Left forelimb (tissue), 1 donor: ENCODE results near the gene ATE1.

ENCODE experiments used
- DNase-seq: peaks from one replicate; pipeline ENCODE4 v3.0.0-alpha.2; 2018; ENCODE audit warnings: low spot score

Gene ATE1

GRCh38 chr10:121696854-121697253 lies 231.0 kb downstream of the ATE1 start:
- no peak for DNase-seq

GRCh38 chr10:121695731-121696464 lies 231.9 kb downstream of the ATE1 start:
- DNase-seq, result no peak

- no peak for DNase-seq
Observed at GRCh38 chr10:121694966-121695643, 232.7 kb downstream of the ATE1 start.

- no peak for DNase-seq
Observed at GRCh38 chr10:121694327-121694965, 233.4 kb downstream of the ATE1 start.

GRCh38 chr10:121692626-121693025 lies 235.2 kb downstream of the ATE1 start:
- DNase-seq, result no peak

- DNase-seq, result no peak
Observed at GRCh38 chr10:121690970-121691369, 236.9 kb downstream of the ATE1 start.
